SK-N-DZ (cell line): Measurements from ENCODE around the gene CTNNA2.

ENCODE experiments used
- DNase-seq: peaks from one replicate; pipeline ENCODE4 v3.0.0-alpha.2; 2015; ENCODE audit warnings: low spot score
- small RNA-seq, 2 experiments: library from RNA; depleted of rRNA; stranded (forward); fragments of <200 nt; gene quantifications; one replicate each; pipeline ENCODE3, GENCODE V24; 2014

Gene CTNNA2

DNA sequence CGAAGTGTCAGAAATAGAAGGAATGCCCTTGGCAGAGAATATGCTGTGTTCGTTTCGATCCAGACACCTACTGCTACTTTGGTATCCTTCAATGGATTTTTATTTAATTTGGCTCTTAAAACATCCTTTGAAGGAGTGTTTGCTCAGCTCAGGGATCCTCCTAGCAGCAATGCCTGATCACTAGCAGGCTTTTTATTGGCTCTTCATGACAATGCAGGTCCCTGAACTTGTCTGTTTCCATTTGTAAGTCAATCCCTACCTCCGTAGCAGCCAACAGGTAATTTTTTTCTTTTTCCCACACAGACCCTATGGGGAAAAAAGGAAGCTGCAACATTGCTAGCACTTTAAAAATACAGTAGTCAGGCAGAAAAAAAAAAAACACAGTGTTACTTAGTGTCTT lies 1157.9 kb downstream of the CTNNA2 start:
- no peak for DNase-seq

DNA sequence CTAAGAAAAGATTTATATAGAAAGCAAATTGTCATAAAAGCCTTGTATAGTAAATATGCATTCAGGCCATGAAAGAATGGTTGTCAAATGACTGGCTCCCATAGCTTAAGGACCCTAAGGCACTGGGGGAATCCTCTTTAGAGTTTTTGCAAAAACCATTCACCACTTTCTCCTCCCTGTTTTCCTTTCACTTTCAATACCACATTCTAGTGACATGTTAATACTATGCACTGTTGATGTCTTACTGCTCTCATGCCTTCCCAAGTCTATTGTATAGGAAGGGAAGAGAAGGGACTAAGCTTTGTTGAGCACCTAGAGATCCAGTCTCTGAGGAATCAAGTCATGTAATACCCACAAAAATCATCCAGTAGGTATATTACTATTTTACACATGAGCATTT lies 1174.7 kb downstream of the CTNNA2 start:
- DNase-seq: no peak

DNA sequence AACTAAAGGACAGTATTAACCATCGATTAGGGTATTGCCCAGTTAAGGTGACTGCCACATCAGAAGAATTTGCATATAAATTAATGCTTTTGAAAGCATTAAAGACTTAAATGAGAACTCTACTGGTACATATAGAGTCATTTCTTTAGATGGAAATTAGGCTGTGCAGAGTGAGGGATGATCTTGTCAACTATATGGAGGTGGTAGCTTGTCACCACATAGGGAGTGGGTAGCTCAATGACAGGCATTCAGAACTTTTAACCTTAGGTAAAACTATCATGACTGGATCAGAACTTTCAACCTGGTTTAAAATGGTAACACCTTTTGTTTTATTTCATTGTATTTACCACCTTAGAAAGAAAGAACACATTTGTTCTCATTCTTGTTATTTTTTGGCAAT lies 1176.3 kb downstream of the CTNNA2 start:
- DNase-seq: no peak

Small RNAs within 50 kb of the gene (small RNA-seq; reads per million reads assigned to genes)
- gene MIR4264 (0 reads per million in 2 experiments), gene MIR8080 (0 reads per million in 2 experiments), gene RNU6-561P (0 reads per million in 2 experiments)
